Measurements from ENCODE around the gene RHBDL3. TPM values are rescaled to one million over a fixed set of nuclear protein-coding genes. Genes with fewer than 3 reads are reported as not detected.
A peak's percentile ranks its signal among the peaks of the same experiment; 100 is the strongest.

Gene RHBDL3
- total RNA-seq, 4 donors from 2014 or later = not detected

DNA sequence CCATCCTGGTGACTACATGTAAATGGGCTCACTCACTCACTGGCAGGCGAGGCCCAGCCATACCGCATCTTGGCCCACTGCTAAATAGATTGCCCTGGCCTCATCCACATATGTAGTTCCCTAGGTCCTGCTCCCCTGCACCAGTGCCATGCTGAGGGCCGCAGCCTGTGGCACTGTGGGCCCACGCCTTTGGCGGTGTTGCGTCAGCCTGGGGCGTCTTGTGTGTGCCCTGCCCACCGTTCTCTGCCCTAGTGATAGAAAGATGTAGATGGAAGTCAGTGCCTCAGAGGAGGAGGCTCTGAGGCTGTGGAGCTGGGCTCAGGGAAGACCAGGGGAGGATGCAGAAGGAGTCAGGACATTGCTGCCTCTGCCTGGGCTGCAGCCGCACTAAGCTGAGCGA, 57.4 kb downstream of the RHBDL3 start:
- ATAC-seq (no peak), DNase-seq (no peak)
- Histone ChIP-seq H3K4me1 (no peaks in the 10 kb centered on the region), H3K27me3 (no peaks in the 10 kb centered on the region), H3K4me3 (no peak overlapping the region), H3K9me3 (no peaks in the 10 kb centered on the region), H3K27ac (no peak overlapping the region), H3K36me3 (no peaks in the 10 kb centered on the region)
- TF ChIP-seq, protein P1, sequence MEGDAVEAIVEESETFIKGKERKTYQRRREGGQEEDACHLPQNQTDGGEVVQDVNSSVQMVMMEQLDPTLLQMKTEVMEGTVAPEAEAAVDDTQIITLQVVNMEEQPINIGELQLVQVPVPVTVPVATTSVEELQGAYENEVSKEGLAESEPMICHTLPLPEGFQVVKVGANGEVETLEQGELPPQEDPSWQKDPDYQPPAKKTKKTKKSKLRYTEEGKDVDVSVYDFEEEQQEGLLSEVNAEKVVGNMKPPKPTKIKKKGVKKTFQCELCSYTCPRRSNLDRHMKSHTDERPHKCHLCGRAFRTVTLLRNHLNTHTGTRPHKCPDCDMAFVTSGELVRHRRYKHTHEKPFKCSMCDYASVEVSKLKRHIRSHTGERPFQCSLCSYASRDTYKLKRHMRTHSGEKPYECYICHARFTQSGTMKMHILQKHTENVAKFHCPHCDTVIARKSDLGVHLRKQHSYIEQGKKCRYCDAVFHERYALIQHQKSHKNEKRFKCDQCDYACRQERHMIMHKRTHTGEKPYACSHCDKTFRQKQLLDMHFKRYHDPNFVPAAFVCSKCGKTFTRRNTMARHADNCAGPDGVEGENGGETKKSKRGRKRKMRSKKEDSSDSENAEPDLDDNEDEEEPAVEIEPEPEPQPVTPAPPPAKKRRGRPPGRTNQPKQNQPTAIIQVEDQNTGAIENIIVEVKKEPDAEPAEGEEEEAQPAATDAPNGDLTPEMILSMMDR (IDR thresholded peaks at IDR 0.05 in 4 of 5, conservative IDR thresholded peaks at IDR 0.05 in 1 of 5) = no peak
- TF ChIP-seq POLR2A (IDR thresholded peaks at IDR 0.05) = no peak
- intact Hi-C loops (cut with DNase I; ENCODE audit: low total_unique reads) = no loop called here
- in situ Hi-C loops (cut with MboI; ENCODE audit: low sequenced_read_pairs in 4 of 4) = loop anchor here in 1 of 4 donors (5.0 kb wide), 1 partner anchor 71 kb away; no protein-coding TSS in a partner anchor

DNA sequence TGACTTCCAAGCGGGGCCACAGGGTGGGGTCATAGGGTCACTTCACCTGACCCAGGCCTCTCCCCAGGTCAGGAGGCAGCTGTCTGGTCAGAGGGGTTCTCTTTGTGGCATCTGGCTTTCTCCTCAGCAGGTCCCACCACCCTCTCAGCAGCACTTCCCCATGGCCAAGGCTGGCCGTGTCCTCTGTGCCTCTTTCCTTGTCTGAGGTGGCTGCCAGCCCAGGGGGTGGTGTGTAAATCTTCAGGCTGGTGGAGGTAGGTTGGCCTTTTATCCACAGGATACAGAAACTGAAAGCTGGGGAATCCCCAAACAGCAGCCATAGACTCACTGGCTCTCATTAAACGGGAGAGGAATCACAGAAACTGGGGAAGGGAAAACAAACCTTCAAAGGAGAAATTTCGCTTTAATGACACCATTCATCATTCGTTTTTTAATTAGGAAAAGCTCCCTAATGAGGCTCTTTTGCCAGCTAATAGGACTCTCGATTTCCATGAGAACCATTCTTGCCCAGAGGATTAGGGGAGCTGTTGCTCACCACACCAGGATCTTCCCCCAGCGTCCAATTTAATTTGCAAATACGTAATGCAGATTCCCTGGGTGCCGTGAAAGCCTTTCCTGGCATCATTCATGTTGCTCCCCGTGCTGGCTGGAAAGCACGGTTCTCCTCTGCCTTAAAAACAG, 58.3 kb downstream of the RHBDL3 start:
- ATAC-seq = no peak
- in situ Hi-C loops (cut with MboI; ENCODE audit: low sequenced_read_pairs in 4 of 4) = loop anchor here in 1 of 4 donors (5.0 kb wide), 1 partner anchor 72 kb away; no protein-coding TSS in a partner anchor

DNA sequence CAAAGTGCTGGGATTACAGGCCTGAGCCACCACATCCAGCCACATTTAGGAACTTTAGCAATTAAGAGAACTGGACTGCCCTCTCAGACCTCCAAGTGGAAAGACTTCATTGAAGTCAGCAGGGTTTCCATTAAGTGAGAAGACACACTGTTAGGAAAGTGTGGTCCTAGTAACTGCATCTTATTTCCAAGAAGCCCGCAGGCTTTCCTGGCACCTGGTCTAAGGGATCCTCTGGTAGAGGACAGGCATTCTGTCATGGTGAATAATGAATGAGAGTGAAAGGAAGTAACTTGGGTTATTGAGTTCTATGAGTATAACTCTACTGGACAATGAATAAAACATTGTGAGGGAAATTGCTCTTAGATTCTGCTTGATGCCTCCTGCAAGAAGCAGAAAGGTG, 62.3 kb downstream of the RHBDL3 start:
- no peaks in the 10 kb centered on the region for H3K27me3 ChIP-seq
- in situ Hi-C loops (cut with MboI; ENCODE audit: low sequenced_read_pairs in 4 of 4) (loop anchor here in 1 of 4 donors (25.0 kb wide), 1 partner anchor 316 kb away; the partner anchor contains the start of gene LRRC37B), intact Hi-C loops (cut with DNase I; ENCODE audit: low total_unique reads) (no loop called here)
- no peak overlapping the region for H3K4me3 ChIP-seq
- no peak overlapping the region for H3K27ac ChIP-seq
- H3K4me1 ChIP-seq = no peaks in the 10 kb centered on the region
- no peaks in the 10 kb centered on the region for H3K9me3 ChIP-seq
- TF ChIP-seq, protein P1 (IDR thresholded peaks at IDR 0.05 in 4 of 5, conservative IDR thresholded peaks at IDR 0.05 in 1 of 5) = no peak
- TF ChIP-seq POLR2A (IDR thresholded peaks at IDR 0.05) = no peak
- ATAC-seq = no peak
- peaks cover 0 to 1% of the 10 kb centered on the region in 2 donors for H3K36me3 ChIP-seq
- DNase-seq = no peak

More for the DNA sequence above, 58.3 kb downstream of the RHBDL3 start:
- Histone ChIP-seq H3K4me3 (peak overlapping the region in 1 of 4 donors; percentile 4), H3K27ac (no peak overlapping the region), H3K9me3 (no peaks in the 10 kb centered on the region), H3K27me3 (no peaks in the 10 kb centered on the region), H3K4me1 (no peaks in the 10 kb centered on the region), H3K36me3 (no peaks in the 10 kb centered on the region)
- TF ChIP-seq POLR2A (IDR thresholded peaks at IDR 0.05) = no peak
- TF ChIP-seq, protein P1 (IDR thresholded peaks at IDR 0.05 in 4 of 5, conservative IDR thresholded peaks at IDR 0.05 in 1 of 5) = no peak
- no peak for DNase-seq
- intact Hi-C loops (cut with DNase I; ENCODE audit: low total_unique reads) = no loop called here

DNA sequence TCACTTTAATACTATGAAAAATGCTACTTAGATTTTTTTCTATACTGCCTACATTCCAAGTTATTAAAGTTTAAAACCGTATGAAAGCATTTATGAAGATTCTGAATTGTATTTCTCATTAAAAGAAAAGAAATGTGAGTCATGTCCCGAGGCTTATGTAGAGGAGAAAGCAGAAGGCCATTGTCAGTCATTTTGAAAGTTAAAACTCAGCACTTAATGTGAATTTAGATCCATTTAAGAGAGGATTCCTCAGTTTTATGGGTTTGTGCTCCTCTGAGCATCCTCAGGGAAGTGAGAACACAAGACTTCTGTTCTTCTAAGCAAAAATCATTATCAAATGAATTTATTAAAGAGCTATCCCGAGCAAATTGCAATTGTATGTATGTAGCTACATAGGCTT, 64.5 kb downstream of the RHBDL3 start:
- in situ Hi-C loops (cut with MboI; ENCODE audit: low sequenced_read_pairs in 4 of 4) (loop anchor here in 1 of 4 donors (25.0 kb wide), 1 partner anchor 318 kb away; the partner anchor contains the start of gene LRRC37B), intact Hi-C loops (cut with DNase I; ENCODE audit: low total_unique reads) (loop anchor here (10.0 kb wide), 1 partner anchor 335 kb away; no protein-coding TSS in a partner anchor)
- Histone ChIP-seq H3K4me3 (no peak overlapping the region), H3K9me3 (no peaks in the 10 kb centered on the region), H3K36me3 (peaks cover 0 to 24% of the 10 kb centered on the region in 2 donors), H3K27ac (no peak overlapping the region), H3K27me3 (no peaks in the 10 kb centered on the region), H3K4me1 (no peaks in the 10 kb centered on the region)
- ATAC-seq (no peak), DNase-seq (no peak)
- no peak for TF ChIP-seq POLR2A (IDR thresholded peaks at IDR 0.05)
- TF ChIP-seq, protein P1 (IDR thresholded peaks at IDR 0.05 in 4 of 5, conservative IDR thresholded peaks at IDR 0.05 in 1 of 5) = no peak
